Endodermal cell (in vitro differentiated cells): ENCODE data around the gene CAMTA1. TPM values are rescaled to one million over a fixed set of nuclear protein-coding genes. Genes with fewer than 3 reads are reported as not detected.

Experiments used
- DNase-seq: peaks from one replicate; pipeline ENCODE4 v3.0.0-alpha.2; 2017
- H3K27ac ChIP-seq: 2 replicates; pipeline ENCODE4 v1.5.1; 2013; ENCODE audit warnings: mild to moderate bottlenecking, low read depth, low read length, moderate library complexity
- H3K27me3 ChIP-seq: 2 replicates; pipeline ENCODE4 v1.6.1; 2013; ENCODE audit warnings: mild to moderate bottlenecking, low read length, moderate library complexity; ENCODE audit not compliant: insufficient read depth, control insufficient read depth, poor library complexity, severe bottlenecking
- H3K36me3 ChIP-seq: 2 replicates; pipeline ENCODE4 v1.7.0; 2013; ENCODE audit warnings: mild to moderate bottlenecking, low read length, moderate library complexity; ENCODE audit not compliant: control insufficient read depth, insufficient read depth
- H3K4me1 ChIP-seq: one replicate; pipeline ENCODE4 v1.7.0; 2013; ENCODE audit warnings: low read length; ENCODE audit not compliant: control insufficient read depth, insufficient read depth
- H3K4me3 ChIP-seq: 2 replicates; pipeline ENCODE4 v1.5.1; 2013; ENCODE audit warnings: mild to moderate bottlenecking, low read length, moderate library complexity
- H3K9ac ChIP-seq: 2 replicates; pipeline ENCODE4 v1.6.1; 2013; ENCODE audit warnings: mild to moderate bottlenecking, low read length, moderate library complexity; ENCODE audit not compliant: poor library complexity, severe bottlenecking; ENCODE audit errors: extremely low read depth
- H3K9me3 ChIP-seq: 2 replicates; pipeline ENCODE4 v1.6.1; 2013; ENCODE audit warnings: mild to moderate bottlenecking, low read length, moderate library complexity; ENCODE audit not compliant: control insufficient read depth
- H3K27ac Mint-ChIP-seq: 2 replicates; pipeline ENCODE4 v1.8.0; 2020; ENCODE audit warnings: mixed read lengths
- H3K27me3 Mint-ChIP-seq: 2 replicates; pipeline ENCODE4 v1.8.0; 2021; ENCODE audit warnings: mild to moderate bottlenecking, mixed read lengths; ENCODE audit not compliant: insufficient read depth
- H3K36me3 Mint-ChIP-seq: 2 replicates; pipeline ENCODE4 v1.8.0; 2020; ENCODE audit warnings: low read depth, mixed read lengths
- H3K4me1 Mint-ChIP-seq: 2 replicates; pipeline ENCODE4 v1.8.0; 2020; ENCODE audit warnings: mixed read lengths
- H3K4me3 Mint-ChIP-seq: 2 replicates; pipeline ENCODE4 v1.8.0; 2020; ENCODE audit warnings: mild to moderate bottlenecking, moderate library complexity, mixed read lengths
- H3K9me3 Mint-ChIP-seq: 2 replicates; pipeline ENCODE4 v1.8.0; 2020; ENCODE audit warnings: mild to moderate bottlenecking, mixed read lengths
- CTCF ChIP-seq: fragments of 200-600 bp; sonication (generic); conservative IDR thresholded peaks from 2 replicates; pipeline ENCODE4 v1.5.0; 2021; ENCODE audit warnings: antibody characterized with exemption, mild to moderate bottlenecking
- WGBS, 2 experiments: methylation state at CpG; one replicate each; pipeline versions ENCODE4 v1.1.5 to v1.1.7; 2013; ENCODE audit warnings: missing lambda C conversion rate in 2 of 2, mixed read lengths in 1 of 2; ENCODE audit not compliant: insufficient coverage in 1 of 2, insufficient read length in 1 of 2; 5-methylcytosine and 5-hydroxymethylcytosine counted together
- total RNA-seq, 2 donors: library from RNA; stranded (reverse); fragmentation: NEBNext Ultra II Directional in 1 of 2; extraction: Animal tissue kit (Norgen Biotek cat#: 25700) in 1 of 2; gene quantifications; 2 replicates in 1 of 2; 3 replicates in 1 of 2; pipeline ENCODE4 v1.2.1, GENCODE V29; 2021

CAMTA1 gene
- total RNA-seq, 2 donors from 2014 or later = 123 to 137 TPM

GRCh38 chr1:6961289-6961688 lies 176.0 kb downstream of the CAMTA1 start:
- H3K27ac ChIP-seq = no peak overlapping the region

GRCh38 chr1:6961905-6962477 lies 176.7 kb downstream of the CAMTA1 start:
- Mint-ChIP-seq H3K27me3 (peaks cover 8% of the 10 kb centered on the region), H3K27ac (no peak overlapping the region), H3K4me3 (peak overlapping the region; percentile 68), H3K4me1 (peaks cover 8% of the 10 kb centered on the region), H3K36me3 (no peaks in the 10 kb centered on the region), H3K9me3 (no peaks in the 10 kb centered on the region)
- TF ChIP-seq CTCF = no peak
- DNase-seq = no peak
- no peaks in the 10 kb centered on the region for H3K9me3 ChIP-seq
- H3K4me3 ChIP-seq = peak overlapping the region; percentile 81
- H3K36me3 ChIP-seq = no peaks in the 10 kb centered on the region
- no peak overlapping the region for H3K27ac ChIP-seq
- no peak overlapping the region for H3K9ac ChIP-seq
- WGBS, 2 experiments = 0 to 3% methylated on average over 11 to 29 of the region's 31 CpGs
- no peaks in the 10 kb centered on the region for H3K27me3 ChIP-seq
- no peaks in the 10 kb centered on the region for H3K4me1 ChIP-seq

More at GRCh38 chr1:6961289-6961688, 176.0 kb downstream of the CAMTA1 start:
- Mint-ChIP-seq H3K27ac (no peak overlapping the region), H3K9me3 (no peaks in the 10 kb centered on the region), H3K27me3 (peaks cover 8% of the 10 kb centered on the region), H3K4me3 (peak overlapping the region; percentile 68), H3K4me1 (peaks cover 8% of the 10 kb centered on the region), H3K36me3 (no peaks in the 10 kb centered on the region)
- 89 to 98% methylated on average over 7 to 13 of the region's 13 CpGs for WGBS, 2 experiments
- peak; percentile 63 for DNase-seq
- no peaks in the 10 kb centered on the region for H3K36me3 ChIP-seq
- no peaks in the 10 kb centered on the region for H3K27me3 ChIP-seq
- H3K4me1 ChIP-seq = no peaks in the 10 kb centered on the region
- H3K9me3 ChIP-seq = no peaks in the 10 kb centered on the region
- peak overlapping the region; percentile 81 for H3K4me3 ChIP-seq
- no peak for TF ChIP-seq CTCF
- H3K9ac ChIP-seq = no peak overlapping the region

GRCh38 chr1:6962478-6962995 lies 177.3 kb downstream of the CAMTA1 start:
- Histone ChIP-seq H3K36me3 (no peaks in the 10 kb centered on the region), H3K4me3 (no peak overlapping the region), H3K9me3 (no peaks in the 10 kb centered on the region), H3K4me1 (no peaks in the 10 kb centered on the region), H3K9ac (no peak overlapping the region), H3K27ac (no peak overlapping the region), H3K27me3 (no peaks in the 10 kb centered on the region)
- Mint-ChIP-seq H3K36me3 (no peaks in the 10 kb centered on the region), H3K9me3 (no peaks in the 10 kb centered on the region), H3K27ac (no peak overlapping the region), H3K27me3 (peaks cover 8% of the 10 kb centered on the region), H3K4me3 (peak overlapping the region; percentile 68), H3K4me1 (peaks cover 8% of the 10 kb centered on the region)
- TF ChIP-seq CTCF = no peak
- 0 to 1% methylated on average over 3 to 14 of the region's 14 CpGs for WGBS, 2 experiments
- DNase-seq = peak; percentile 100
